Testis (tissue), 3 donors: Measurements from ENCODE around the gene PITPNC1. TPM values are rescaled to one million over a fixed set of nuclear protein-coding genes. Genes with fewer than 3 reads are reported as not detected.

Source experiments
- DNase-seq: peaks from one replicate; pipeline ENCODE4 v3.0.0-alpha.2; 2019
- H3K27ac ChIP-seq, 2 donors: fragments of 200-600 bp; sonication (generic); one replicate each; pipeline ENCODE4 v1.5.1; 2019
- H3K27me3 ChIP-seq: fragments of 200-600 bp; sonication (generic); one replicate; pipeline ENCODE4 v1.5.1; 2019
- H3K36me3 ChIP-seq: fragments of 200-600 bp; sonication (generic); one replicate; pipeline ENCODE4 v1.5.1; 2017; ENCODE audit warnings: low read depth; ENCODE audit errors: missing control alignments
- H3K4me1 ChIP-seq: fragments of 200-600 bp; sonication (generic); one replicate; pipeline ENCODE4 v1.5.1; 2019
- H3K4me3 ChIP-seq, 2 donors: fragments of 200-600 bp; sonication (generic); one replicate each; pipeline ENCODE4 v1.5.1; 2017 to 2019
- H3K9me3 ChIP-seq: fragments of 200-600 bp; sonication (generic); one replicate; pipeline ENCODE4 v1.5.1; 2017
- CTCF ChIP-seq, 3 experiments: fragments of 450-650 bp in 2 of 3; fragments of 200-600 bp in 1 of 3; sonication (generic) in 1 of 3; IDR thresholded peaks; one replicate each; pipeline ENCODE4 v1.5.1; 2016 to 2019; ENCODE audit warnings: antibody characterized with exemption in 3 of 3, mild to moderate bottlenecking in 2 of 3, moderate library complexity in 1 of 3
- POLR2A ChIP-seq: fragments of 450-650 bp; IDR thresholded peaks from one replicate; pipeline ENCODE4 v1.6.1; 2017; ENCODE audit warnings: antibody characterized with exemption, mild to moderate bottlenecking, moderate library complexity
- WGBS, 2 donors: methylation state at CpG; one replicate each; pipeline ENCODE4 v1.1.5; 2018; 5-methylcytosine and 5-hydroxymethylcytosine counted together
- intact Hi-C: fragments of 100-400 bp; cut with DNase I; formaldehyde crosslinking; loops from one replicate; pipeline ENCODE4 v1.15.1; 2023; ENCODE audit warnings: low total_unique reads
- polyA plus RNA-seq: library from polyadenylated mRNA; stranded (reverse); fragments of 350-450 nt; fragmentation: Illumina TruSeq; extraction: RNeasy Lipid Tissue Mini Kit (QIAGEN cat#74804); gene quantifications from one replicate; pipeline ENCODE4 v1.2.3, GENCODE V29; 2014; ENCODE audit warnings: low read depth, low replicate concordance; ENCODE audit not compliant: insufficient read depth
- total RNA-seq, 2 donors: library from RNA; depleted of rRNA; stranded (reverse); fragments of >200 nt; gene quantifications; one replicate each; pipeline ENCODE4 v1.2.3, GENCODE V29; 2016

Gene PITPNC1
- total and polyA plus RNA-seq, 3 donors from 2014 or later = 8.3 to 12.8 (median 12.2) TPM

GRCh38 chr17:67484261-67484660 lies 107.2 kb downstream of the PITPNC1 start:
- H3K27me3 ChIP-seq = no peaks in the 10 kb centered on the region
- H3K27ac ChIP-seq = no peak overlapping the region
- intact Hi-C loops = no loop called here
- H3K9me3 ChIP-seq = no peaks in the 10 kb centered on the region
- DNase-seq = no peak
- TF ChIP-seq POLR2A = no peak
- no peak for TF ChIP-seq CTCF (IDR thresholded peaks at IDR 0.05)
- no peak overlapping the region for H3K4me3 ChIP-seq
- 91 to 96% methylated on average over 4 of the region's 4 CpGs for WGBS, 2 donors
- no peaks in the 10 kb centered on the region for H3K4me1 ChIP-seq
- H3K36me3 ChIP-seq = no peaks in the 10 kb centered on the region

GRCh38 chr17:67485666-67486065 lies 108.6 kb downstream of the PITPNC1 start:
- TF ChIP-seq CTCF (IDR thresholded peaks at IDR 0.05) (no peak), POLR2A (no peak)
- 97% methylated on average over 7 of the region's 7 CpGs for WGBS, 2 donors
- Histone ChIP-seq H3K27ac (no peak overlapping the region), H3K27me3 (no peaks in the 10 kb centered on the region), H3K36me3 (no peaks in the 10 kb centered on the region), H3K9me3 (no peaks in the 10 kb centered on the region), H3K4me3 (no peak overlapping the region), H3K4me1 (no peaks in the 10 kb centered on the region)
- intact Hi-C loops = no loop called here
- no peak for DNase-seq

- Histone ChIP-seq H3K4me3 (no peak overlapping the region), H3K27me3 (no peaks in the 10 kb centered on the region), H3K27ac (no peak overlapping the region), H3K9me3 (no peaks in the 10 kb centered on the region), H3K4me1 (no peaks in the 10 kb centered on the region), H3K36me3 (no peaks in the 10 kb centered on the region)
- intact Hi-C loops = no loop called here
- DNase-seq = no peak
- WGBS, 2 donors = 84 to 87% methylated on average over 7 of the region's 7 CpGs
- TF ChIP-seq POLR2A (no peak), CTCF (IDR thresholded peaks at IDR 0.05) (no peak)
These were observed 110.4 kb downstream of the PITPNC1 start for GRCh38 chr17:67487506-67487905.

- Histone ChIP-seq H3K27ac (no peak overlapping the region), H3K9me3 (no peaks in the 10 kb centered on the region), H3K4me3 (no peak overlapping the region), H3K27me3 (no peaks in the 10 kb centered on the region), H3K4me1 (peaks cover 2% of the 10 kb centered on the region), H3K36me3 (no peaks in the 10 kb centered on the region)
- intact Hi-C loops = no loop called here
- 51 to 69% methylated on average over 8 to 12 of the region's 12 CpGs for WGBS, 2 donors
- peak; percentile 61 for DNase-seq
- TF ChIP-seq POLR2A (no peak), CTCF (IDR thresholded peaks at IDR 0.05) (no peak)
These were observed 111.1 kb downstream of the PITPNC1 start for GRCh38 chr17:67488161-67488560.

- Histone ChIP-seq H3K4me3 (no peak overlapping the region), H3K27me3 (no peaks in the 10 kb centered on the region), H3K36me3 (no peaks in the 10 kb centered on the region), H3K27ac (no peak overlapping the region), H3K9me3 (no peaks in the 10 kb centered on the region), H3K4me1 (peaks cover 7% of the 10 kb centered on the region)
- intact Hi-C loops = no loop called here
- DNase-seq = no peak
- WGBS, 2 donors = 92 to 97% methylated on average over 4 of the region's 4 CpGs
- TF ChIP-seq CTCF (IDR thresholded peaks at IDR 0.05) (no peak), POLR2A (no peak)
These were observed 111.7 kb downstream of the PITPNC1 start for GRCh38 chr17:67488768-67489167.
